HG02678 (cell line): ENCODE results near the gene COMMD10.
"Not testable (repeated sequence)": the region's sequence is repeated elsewhere in the genome, so short reads cannot be mapped to it uniquely, and the experiment has no call there.

ENCODE experiments used
- ATAC-seq: cut with Tn5 transposase; IDR thresholded peaks from one replicate; pipeline ENCODE4 v1.9.1; 2021; ENCODE audit warnings: mild to moderate bottlenecking, moderate library complexity; ENCODE audit not compliant: unreplicated experiment

Gene COMMD10

GRCh38 chr5:116084871-116085715, at the start of gene COMMD10:
Gene COMMD10 (plus strand): TSS chr5:116085025.
- peak; percentile 93 for ATAC-seq

GRCh38 chr5:116035123-116035522, 49.7 kb upstream of the COMMD10 start:
- ATAC-seq, result no peak

GRCh38 chr5:116037236-116037822, 47.5 kb upstream of the COMMD10 start:
- ATAC-seq, result no peak

GRCh38 chr5:116038817-116039216, 46.0 kb upstream of the COMMD10 start:
- ATAC-seq, result peak; percentile 82

- ATAC-seq, result no peak
Measured at GRCh38 chr5:116042375-116042774, 42.5 kb upstream of the COMMD10 start.

GRCh38 chr5:116044073-116044472, 40.8 kb upstream of the COMMD10 start:
- ATAC-seq, result no peak

- ATAC-seq, result no peak
Measured at GRCh38 chr5:116045821-116046220, 39.0 kb upstream of the COMMD10 start.

- ATAC-seq, result no peak
Measured at GRCh38 chr5:116046261-116046660, 38.6 kb upstream of the COMMD10 start.

- ATAC-seq, result no peak
Measured at GRCh38 chr5:116046823-116047222, 38.0 kb upstream of the COMMD10 start.

GRCh38 chr5:116058346-116058936, 26.4 kb upstream of the COMMD10 start:
- no peak for ATAC-seq

- no peak for ATAC-seq
Measured at GRCh38 chr5:116062352-116062751, 22.5 kb upstream of the COMMD10 start.

GRCh38 chr5:116063950-116064349, 20.9 kb upstream of the COMMD10 start:
- no peak for ATAC-seq

- peak; percentile 55 for ATAC-seq
Measured at GRCh38 chr5:116068028-116068632, 16.7 kb upstream of the COMMD10 start.

- ATAC-seq, result no peak
Measured at GRCh38 chr5:116071211-116071610, 13.6 kb upstream of the COMMD10 start.

- no peak for ATAC-seq
Measured at GRCh38 chr5:116075191-116075831, 9.5 kb upstream of the COMMD10 start.

GRCh38 chr5:116076496-116076895, 8.3 kb upstream of the COMMD10 start:
- peak; percentile 98 for ATAC-seq

- ATAC-seq, result no peak
Measured at GRCh38 chr5:116078199-116078598, 6.6 kb upstream of the COMMD10 start.

GRCh38 chr5:116084287-116084691, 536 bp upstream of the COMMD10 start:
- peak; percentile 34 for ATAC-seq

- ATAC-seq, result not testable (repeated sequence)
Measured at GRCh38 chr5:116086309-116086708, 1.5 kb downstream of the COMMD10 start.

- ATAC-seq, result no peak
Measured at GRCh38 chr5:116088062-116088461, 3.2 kb downstream of the COMMD10 start.

- no peak for ATAC-seq
Measured at GRCh38 chr5:116090302-116090701, 5.5 kb downstream of the COMMD10 start.
